Trophoblast cell (in vitro differentiated cells and primary cell): ENCODE measurements around the gene TBC1D21.

Experiments
- DNase-seq, 2 donors: peaks; one replicate each; pipeline ENCODE4 v3.0.0-alpha.2; 2016
- H2AFZ ChIP-seq: 2 replicates; pipeline ENCODE4 v1.6.1; 2013; ENCODE audit warnings: low read length, moderate library complexity, mild to moderate bottlenecking; ENCODE audit not compliant: insufficient read depth, poor library complexity
- H2AK5ac ChIP-seq: 2 replicates; pipeline ENCODE4 v1.6.1; 2013; ENCODE audit warnings: mild to moderate bottlenecking, low read length
- H2BK120ac ChIP-seq: 2 replicates; pipeline ENCODE4 v1.6.1; 2013; ENCODE audit warnings: low read length, mild to moderate bottlenecking, moderate library complexity; ENCODE audit not compliant: insufficient read depth, poor library complexity
- H2BK12ac ChIP-seq: 2 replicates; pipeline ENCODE4 v1.6.1; 2013; ENCODE audit warnings: mild to moderate bottlenecking, low read length, moderate library complexity
- H2BK5ac ChIP-seq: 2 replicates; pipeline ENCODE4 v1.6.1; 2013; ENCODE audit warnings: low read length, low read depth, moderate library complexity, mild to moderate bottlenecking; ENCODE audit not compliant: poor library complexity
- H3K14ac ChIP-seq: 2 replicates; pipeline ENCODE4 v1.6.1; 2013; ENCODE audit warnings: mild to moderate bottlenecking, low read length
- H3K18ac ChIP-seq: 2 replicates; pipeline ENCODE4 v1.6.1; 2013; ENCODE audit warnings: mild to moderate bottlenecking, low read length
- H3K23ac ChIP-seq: 2 replicates; pipeline ENCODE4 v1.6.1; 2013; ENCODE audit warnings: low read length
- H3K27ac ChIP-seq: 2 replicates; pipeline ENCODE4 v1.5.1; 2013; ENCODE audit warnings: low read depth, mild to moderate bottlenecking, inconsistent platforms, low read length, moderate library complexity
- H3K27me3 ChIP-seq: 2 replicates; pipeline ENCODE4 v1.6.1; 2013; ENCODE audit warnings: inconsistent platforms, mild to moderate bottlenecking, low read length, moderate library complexity; ENCODE audit not compliant: insufficient read depth
- H3K36me3 ChIP-seq, 2 experiments: 1 replicate in 1 of 2; 2 replicates in 1 of 2; pipeline ENCODE4 v1.6.1; 2013; ENCODE audit warnings: low read length in 2 of 2, mild to moderate bottlenecking in 2 of 2, moderate library complexity in 1 of 2; ENCODE audit not compliant: insufficient read depth in 2 of 2, control insufficient read depth in 1 of 2
- H3K4ac ChIP-seq: 2 replicates; pipeline ENCODE4 v1.6.1; 2013; ENCODE audit warnings: low read depth, mild to moderate bottlenecking, low read length, moderate library complexity
- H3K4me1 ChIP-seq, 2 experiments: 1 replicate in 1 of 2; 2 replicates in 1 of 2; pipeline ENCODE4 v1.6.1; 2013; ENCODE audit warnings: low read length in 2 of 2, mild to moderate bottlenecking in 2 of 2, moderate library complexity in 1 of 2; ENCODE audit not compliant: insufficient read depth in 2 of 2, control insufficient read depth in 1 of 2
- H3K4me2 ChIP-seq: 2 replicates; pipeline ENCODE4 v1.6.1; 2013; ENCODE audit warnings: inconsistent platforms, mild to moderate bottlenecking, low read length, moderate library complexity
- H3K4me3 ChIP-seq: 2 replicates; pipeline ENCODE4 v1.5.1; 2013; ENCODE audit warnings: mild to moderate bottlenecking, low read depth, low read length, inconsistent platforms
- H3K79me1 ChIP-seq: one replicate; pipeline ENCODE4 v1.6.1; 2013; ENCODE audit warnings: low read length
- H3K79me2 ChIP-seq: 2 replicates; pipeline ENCODE4 v1.6.1; 2013; ENCODE audit warnings: low read length, mild to moderate bottlenecking; ENCODE audit not compliant: control insufficient read depth, insufficient read depth, poor library complexity
- H3K9ac ChIP-seq: 2 replicates; pipeline ENCODE4 v1.6.1; 2013; ENCODE audit warnings: mild to moderate bottlenecking, low read length
- H3K9me3 ChIP-seq: 2 replicates; pipeline ENCODE4 v1.6.1; 2013; ENCODE audit warnings: low read depth, mild to moderate bottlenecking, control low read depth, inconsistent platforms, low read length; ENCODE audit not compliant: insufficient read depth
- H4K12ac ChIP-seq: 2 replicates; pipeline ENCODE4 v1.6.1; 2013; ENCODE audit warnings: low read depth, mild to moderate bottlenecking, low read length, moderate library complexity
- H4K8ac ChIP-seq: 2 replicates; pipeline ENCODE4 v1.6.1; 2013; ENCODE audit warnings: low read depth, mild to moderate bottlenecking, low read length, moderate library complexity
- H4K91ac ChIP-seq: one replicate; pipeline ENCODE4 v1.6.1; 2013; ENCODE audit warnings: low read depth, mild to moderate bottlenecking, low read length, moderate library complexity
- WGBS: extraction: QIAGEN DNeasy Blood & Tissue Kit; methylation state at CpG from one replicate; pipeline ENCODE4 v1.1.7; 2013; ENCODE audit warnings: missing lambda C conversion rate; ENCODE audit not compliant: insufficient read length, insufficient coverage; ENCODE audit errors: extremely low coverage; 5-methylcytosine and 5-hydroxymethylcytosine counted together

TBC1D21 gene

GRCh38 chr15:73841756-73842725, 31.3 kb upstream of the TBC1D21 start:
- Histone ChIP-seq H3K14ac (no peak overlapping the region), H2BK5ac (no peak overlapping the region), H3K36me3 (no peaks in the 10 kb centered on the region), H2BK120ac (no peak overlapping the region), H3K79me1 (no peaks in the 10 kb centered on the region), H3K79me2 (no peaks in the 10 kb centered on the region), H3K23ac (no peak overlapping the region), H3K27me3 (no peaks in the 10 kb centered on the region), H3K27ac (no peak overlapping the region), H4K8ac (no peak overlapping the region), H3K4ac (no peak overlapping the region), H2AK5ac (no peak overlapping the region), H3K4me1 (no peaks in the 10 kb centered on the region), H3K9me3 (no peaks in the 10 kb centered on the region), H4K12ac (no peak overlapping the region), H4K91ac (no peak overlapping the region), H2BK12ac (no peak overlapping the region), H3K9ac (no peak overlapping the region), H3K4me2 (no peak overlapping the region), H3K18ac (no peak overlapping the region), H2AFZ (no peak overlapping the region), H3K4me3 (no peak overlapping the region)
- no peak for DNase-seq
- no CpG with 5 or more reads among the region's 17 CpGs for WGBS

DNA sequence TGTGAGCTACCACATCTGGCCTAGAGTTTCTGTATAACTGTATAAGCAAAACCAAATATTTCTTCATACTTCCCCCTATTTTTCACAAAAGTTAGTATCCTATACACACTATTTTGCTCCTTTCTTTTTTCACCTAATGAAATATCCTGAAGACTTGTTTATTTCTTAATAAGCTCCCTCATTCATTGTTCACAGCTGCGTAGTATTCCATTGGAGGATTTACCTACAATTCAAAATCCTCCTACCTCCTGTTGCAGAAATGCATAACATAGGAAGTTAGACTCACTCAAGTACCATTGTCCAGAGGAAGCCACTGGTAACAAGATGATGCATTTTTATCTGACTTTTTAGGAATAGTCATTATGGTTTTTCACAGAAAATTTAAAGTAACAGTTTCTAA, 29.6 kb upstream of the TBC1D21 start:
- no peak for DNase-seq
- no peak overlapping the region for H3K23ac ChIP-seq
- H3K4me1 ChIP-seq, result no peaks in the 10 kb centered on the region
- H3K36me3 ChIP-seq, result no peaks in the 10 kb centered on the region
- H3K4ac ChIP-seq, result no peak overlapping the region
- no peaks in the 10 kb centered on the region for H3K9me3 ChIP-seq
- no peaks in the 10 kb centered on the region for H3K27me3 ChIP-seq
- no peak overlapping the region for H3K18ac ChIP-seq
- no CpG with 5 or more reads among the region's 1 CpG for WGBS
- H4K91ac ChIP-seq, result no peak overlapping the region
- no peak overlapping the region for H3K27ac ChIP-seq
- no peak overlapping the region for H4K12ac ChIP-seq
- no peak overlapping the region for H3K4me3 ChIP-seq
- no peak overlapping the region for H3K14ac ChIP-seq
- no peak overlapping the region for H2BK120ac ChIP-seq
- no peak overlapping the region for H2BK5ac ChIP-seq
- H3K4me2 ChIP-seq, result no peak overlapping the region
- no peaks in the 10 kb centered on the region for H3K79me2 ChIP-seq
- H2BK12ac ChIP-seq, result no peak overlapping the region
- no peaks in the 10 kb centered on the region for H3K79me1 ChIP-seq
- H3K9ac ChIP-seq, result no peak overlapping the region
- H2AK5ac ChIP-seq, result no peak overlapping the region
- H4K8ac ChIP-seq, result no peak overlapping the region
- no peak overlapping the region for H2AFZ ChIP-seq

- WGBS, result no CpG with 5 or more reads among the region's 1 CpG
- Histone ChIP-seq H4K12ac (no peak overlapping the region), H3K4me2 (no peak overlapping the region)
These were observed 29.0 kb upstream of the TBC1D21 start for GRCh38 chr15:73844356-73844755.

GRCh38 chr15:73845507-73845906, 27.9 kb upstream of the TBC1D21 start:
- no peak overlapping the region for H3K4me2 ChIP-seq
- no peaks in the 10 kb centered on the region for H3K36me3 ChIP-seq
- H2AFZ ChIP-seq, result no peak overlapping the region
- H3K23ac ChIP-seq, result no peak overlapping the region
- H3K4me3 ChIP-seq, result no peak overlapping the region
- no peak overlapping the region for H4K12ac ChIP-seq
- no peak overlapping the region for H4K91ac ChIP-seq
- no CpG with 5 or more reads among the region's 2 CpGs for WGBS
- H3K18ac ChIP-seq, result no peak overlapping the region
- DNase-seq, result no peak
- no peak overlapping the region for H2BK12ac ChIP-seq
- no peak overlapping the region for H3K4ac ChIP-seq
- no peaks in the 10 kb centered on the region for H3K79me2 ChIP-seq
- H3K9me3 ChIP-seq, result no peaks in the 10 kb centered on the region
- no peaks in the 10 kb centered on the region for H3K4me1 ChIP-seq
- H3K9ac ChIP-seq, result no peak overlapping the region
- no peak overlapping the region for H3K14ac ChIP-seq
- H2AK5ac ChIP-seq, result no peak overlapping the region
- no peak overlapping the region for H4K8ac ChIP-seq
- H2BK5ac ChIP-seq, result no peak overlapping the region
- no peaks in the 10 kb centered on the region for H3K79me1 ChIP-seq
- no peak overlapping the region for H3K27ac ChIP-seq
- no peak overlapping the region for H2BK120ac ChIP-seq
- H3K27me3 ChIP-seq, result no peaks in the 10 kb centered on the region

More at GRCh38 chr15:73844356-73844755, 29.0 kb upstream of the TBC1D21 start:
- H4K91ac ChIP-seq, result no peak overlapping the region
- no peak overlapping the region for H3K4me3 ChIP-seq
- no peak overlapping the region for H2AFZ ChIP-seq
- no peaks in the 10 kb centered on the region for H3K79me2 ChIP-seq
- no peak overlapping the region for H3K27ac ChIP-seq
- H3K4me1 ChIP-seq, result no peaks in the 10 kb centered on the region
- H3K9me3 ChIP-seq, result no peaks in the 10 kb centered on the region
- no peak overlapping the region for H2BK5ac ChIP-seq
- no peak overlapping the region for H2BK12ac ChIP-seq
- no peak overlapping the region for H2AK5ac ChIP-seq
- no peak overlapping the region for H3K23ac ChIP-seq
- no peak overlapping the region for H2BK120ac ChIP-seq
- no peaks in the 10 kb centered on the region for H3K27me3 ChIP-seq
- H3K36me3 ChIP-seq, result no peaks in the 10 kb centered on the region
- no peak overlapping the region for H3K9ac ChIP-seq
- H3K14ac ChIP-seq, result no peak overlapping the region
- H3K18ac ChIP-seq, result no peak overlapping the region
- no peak for DNase-seq
- no peak overlapping the region for H4K8ac ChIP-seq
- H3K4ac ChIP-seq, result no peak overlapping the region
- no peaks in the 10 kb centered on the region for H3K79me1 ChIP-seq
